ENCODE results near the gene AP1M2.
"Not testable (repeated sequence)": the region's sequence is repeated elsewhere in the genome, so short reads cannot be mapped to it uniquely, and the experiment has no call there.

Gene AP1M2

DNA sequence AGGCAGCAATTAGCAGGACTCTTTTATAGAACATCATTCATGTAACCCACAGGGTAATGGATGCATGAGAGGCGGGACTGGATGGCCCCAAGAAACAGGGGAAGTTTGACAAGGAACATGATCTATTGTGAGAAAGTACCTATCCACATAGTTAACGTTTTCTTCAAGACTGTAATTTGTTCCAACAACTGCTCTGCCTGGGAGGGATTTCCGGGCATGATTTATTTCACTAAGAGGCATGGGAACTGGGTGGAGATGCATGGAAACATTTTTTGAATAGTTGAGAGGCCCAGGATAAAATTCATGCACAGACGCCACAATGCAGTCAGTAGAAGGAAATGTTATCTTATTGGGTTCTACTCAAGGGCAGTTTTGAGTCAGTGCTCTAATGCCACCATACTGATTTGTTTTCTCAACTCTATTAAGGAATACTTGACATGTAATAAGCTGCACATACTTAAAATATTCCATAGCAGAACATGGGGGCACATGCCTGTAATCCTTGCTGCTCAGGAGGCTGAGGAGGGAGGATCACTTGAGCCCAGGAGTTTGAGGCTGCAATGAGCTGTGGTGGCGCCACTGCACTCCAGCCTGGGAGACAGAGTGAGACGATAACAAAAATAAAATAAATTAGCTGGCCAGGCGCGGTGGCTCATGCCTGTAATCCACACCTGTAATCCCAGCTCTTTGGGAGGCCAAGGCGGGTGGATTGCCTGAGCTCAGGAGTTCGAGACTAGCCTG, 53.3 kb downstream of the AP1M2 start:
- peak; percentile 75 for DNase-seq

DNA sequence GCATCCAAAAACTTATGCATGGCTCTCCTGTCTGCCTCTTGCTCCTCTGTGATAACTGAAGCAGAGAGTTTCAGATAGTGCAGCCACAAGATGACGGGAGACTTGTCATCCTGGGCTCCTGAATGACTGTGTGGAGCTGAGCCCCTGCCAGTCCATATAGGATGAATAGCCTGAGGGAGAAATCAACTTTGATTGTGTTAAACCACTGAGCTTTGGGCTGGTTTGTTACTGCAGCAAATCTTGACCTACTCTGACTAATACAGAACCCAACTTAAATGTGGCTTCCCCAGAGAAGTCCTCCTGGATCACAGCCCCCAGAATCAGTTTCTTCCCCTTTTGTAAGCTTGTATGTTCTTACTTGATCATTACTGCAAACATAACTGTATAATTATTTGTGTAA, 54.7 kb downstream of the AP1M2 start:
- no peak for DNase-seq

DNA sequence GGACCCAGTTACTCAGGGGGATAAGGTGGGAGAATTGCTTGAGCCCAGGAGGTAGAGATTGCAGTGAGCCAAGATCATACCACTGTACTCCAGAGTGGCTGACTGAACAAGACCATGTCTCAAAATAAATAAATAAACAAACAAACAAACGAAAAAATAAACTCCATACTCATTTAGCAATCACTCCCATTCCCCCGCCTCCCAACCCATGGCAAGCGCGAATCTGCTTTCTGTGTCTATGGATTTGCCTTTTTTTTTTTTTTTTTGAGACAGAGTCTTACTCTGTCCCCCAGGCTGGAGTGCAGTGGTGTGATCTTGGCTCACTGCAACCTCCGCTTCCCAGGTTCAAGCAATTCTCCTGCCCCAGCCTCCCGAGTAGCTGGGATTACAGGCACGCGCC, 60.2 kb downstream of the AP1M2 start:
- not testable (repeated sequence) for DNase-seq

GRCh38 chr19:10525636-10526035, 61.5 kb downstream of the AP1M2 start:
- no peak for DNase-seq

DNA sequence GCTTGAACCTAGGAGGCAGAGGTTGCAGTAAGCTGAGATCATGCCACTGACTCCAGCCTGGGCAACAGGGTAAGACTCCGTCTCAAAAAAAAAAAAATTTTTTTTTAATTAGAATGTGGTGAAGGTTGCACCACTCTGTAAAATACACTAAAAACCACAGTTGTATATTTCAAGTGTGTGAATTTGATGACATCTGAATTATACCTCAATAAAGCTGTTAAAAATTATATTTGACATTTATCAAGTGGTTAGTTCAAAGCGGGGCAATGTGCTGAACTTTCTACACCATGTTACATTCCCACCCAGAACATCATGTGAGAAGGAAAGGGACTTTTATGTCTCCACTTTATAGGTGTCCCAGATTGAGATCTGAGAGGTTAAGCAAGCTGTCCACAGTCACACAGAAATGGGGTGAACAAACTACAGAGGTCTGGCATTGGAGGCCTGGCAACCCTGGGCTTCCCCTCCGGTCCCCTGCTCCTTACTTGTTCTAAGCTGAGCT, 63.9 kb downstream of the AP1M2 start:
- no peak for DNase-seq

All from amniotic stem cell (primary cell).